Measurements from ENCODE around the gene TMEM121B. TPM values are rescaled to one million over a fixed set of nuclear protein-coding genes. Genes with fewer than 3 reads are reported as not detected.

Gene TMEM121B
- total RNA-seq, 4 donors from 2014 or later: under 0.01 to 1.2 (median 0.75) TPM

GRCh38 chr22:17086296-17086695 lies 34.9 kb downstream of the TMEM121B start:
- no peak for DNase-seq (ENCODE audit: low spot score in 2 of 2)
- no peaks in the 10 kb centered on the region for H3K36me3 ChIP-seq
- peak overlapping the region in 2 of 4 donors; percentile 91 to 95 for H3K27ac ChIP-seq
- H3K27me3 ChIP-seq: no peaks in the 10 kb centered on the region
- TF ChIP-seq EP300 (IDR thresholded peaks at IDR 0.05) (no peak), CTCF (IDR thresholded peaks at IDR 0.05) (no peak), POLR2A (IDR thresholded peaks at IDR 0.05) (no peak)
- peak overlapping the region in 3 of 4 donors; percentile 91 to 94 (median 92) for H3K4me3 ChIP-seq
- no peaks in the 10 kb centered on the region for H3K9me3 ChIP-seq
- peaks cover 0 to 30% (median 12%) of the 10 kb centered on the region in 4 donors for H3K4me1 ChIP-seq
- 64 to 67% methylated on average over 7 of the region's 7 CpGs for WGBS, 2 donors

- TF ChIP-seq CTCF (IDR thresholded peaks at IDR 0.05) (no peak), POLR2A (IDR thresholded peaks at IDR 0.05) (no peak), EP300 (IDR thresholded peaks at IDR 0.05) (no peak)
- 3 to 5% methylated on average over 23 to 90 of the region's 92 CpGs for WGBS, 2 donors
- H3K27me3 ChIP-seq: no peaks in the 10 kb centered on the region
- no peaks in the 10 kb centered on the region for H3K36me3 ChIP-seq
- peak overlapping the region; percentile 34 to 95 (median 88) for H3K27ac ChIP-seq
- no peak for DNase-seq (ENCODE audit: low spot score in 2 of 2)
- H3K9me3 ChIP-seq: no peaks in the 10 kb centered on the region
- H3K4me1 ChIP-seq: peaks cover 0 to 30% (median 12%) of the 10 kb centered on the region in 4 donors
- H3K4me3 ChIP-seq: peak overlapping the region; percentile 91 to 96 (median 93)
Observed at GRCh38 chr22:17085277-17086181, 35.6 kb downstream of the TMEM121B start.

GRCh38 chr22:17084554-17085276 lies 36.4 kb downstream of the TMEM121B start, which contains the start of gene IL17RA:
IL17RA (plus strand) TSS chr22:17085000; CDS start chr22:17085092, 92 bp downstream.
- Histone ChIP-seq H3K9me3 (no peaks in the 10 kb centered on the region), H3K4me1 (peaks cover 0 to 30% (median 12%) of the 10 kb centered on the region in 4 donors), H3K27ac (peak within 1 kb of the TSS; percentile 34 to 95 (median 88)), H3K36me3 (no peaks in the 10 kb centered on the region), H3K4me3 (peak within 1 kb of the TSS; percentile 91 to 96 (median 93)), H3K27me3 (no peaks in the 10 kb centered on the region)
- 0% methylated on average over 45 to 52 of the region's 68 CpGs for WGBS, 2 donors
- DNase-seq (ENCODE audit: low spot score in 2 of 2): peak; percentile 78 to 88
- no peak for TF ChIP-seq CTCF (IDR thresholded peaks at IDR 0.05)
- TF ChIP-seq EP300 (IDR thresholded peaks at IDR 0.05): peak in 1 of 2 donors; percentile 60
- TF ChIP-seq POLR2A (IDR thresholded peaks at IDR 0.05): peak in 1 of 2 donors; percentile 63

- Histone ChIP-seq H3K4me1 (peaks cover 0 to 30% (median 12%) of the 10 kb centered on the region in 4 donors), H3K27ac (peak overlapping the region in 3 of 4 donors; percentile 86 to 95 (median 91)), H3K4me3 (peak overlapping the region; percentile 91 to 96 (median 93)), H3K36me3 (no peaks in the 10 kb centered on the region), H3K9me3 (no peaks in the 10 kb centered on the region), H3K27me3 (no peaks in the 10 kb centered on the region)
- TF ChIP-seq POLR2A (IDR thresholded peaks at IDR 0.05) (no peak), EP300 (IDR thresholded peaks at IDR 0.05) (no peak)
- no peak for DNase-seq (ENCODE audit: low spot score in 2 of 2)
- 79 to 85% methylated on average over 33 of the region's 33 CpGs for WGBS, 2 donors
Observed at GRCh38 chr22:17083811-17084441, 37.2 kb downstream of the TMEM121B start.

- DNase-seq (ENCODE audit: low spot score in 2 of 2): no peak
- TF ChIP-seq EP300 (IDR thresholded peaks at IDR 0.05) (no peak), CTCF (IDR thresholded peaks at IDR 0.05) (no peak), POLR2A (IDR thresholded peaks at IDR 0.05) (no peak)
- Histone ChIP-seq H3K4me1 (peaks cover 0 to 30% (median 12%) of the 10 kb centered on the region in 4 donors), H3K27me3 (no peaks in the 10 kb centered on the region), H3K27ac (no peak overlapping the region), H3K9me3 (no peaks in the 10 kb centered on the region), H3K4me3 (no peak overlapping the region), H3K36me3 (no peaks in the 10 kb centered on the region)
- WGBS, 2 donors: 87 to 89% methylated on average over 5 of the region's 5 CpGs
Observed at GRCh38 chr22:17083255-17083654, 37.9 kb downstream of the TMEM121B start.

Measured in tibial nerve (tissue), 4 donors.